Measurements from ENCODE around the gene UBLCP1.

Gene UBLCP1

DNA sequence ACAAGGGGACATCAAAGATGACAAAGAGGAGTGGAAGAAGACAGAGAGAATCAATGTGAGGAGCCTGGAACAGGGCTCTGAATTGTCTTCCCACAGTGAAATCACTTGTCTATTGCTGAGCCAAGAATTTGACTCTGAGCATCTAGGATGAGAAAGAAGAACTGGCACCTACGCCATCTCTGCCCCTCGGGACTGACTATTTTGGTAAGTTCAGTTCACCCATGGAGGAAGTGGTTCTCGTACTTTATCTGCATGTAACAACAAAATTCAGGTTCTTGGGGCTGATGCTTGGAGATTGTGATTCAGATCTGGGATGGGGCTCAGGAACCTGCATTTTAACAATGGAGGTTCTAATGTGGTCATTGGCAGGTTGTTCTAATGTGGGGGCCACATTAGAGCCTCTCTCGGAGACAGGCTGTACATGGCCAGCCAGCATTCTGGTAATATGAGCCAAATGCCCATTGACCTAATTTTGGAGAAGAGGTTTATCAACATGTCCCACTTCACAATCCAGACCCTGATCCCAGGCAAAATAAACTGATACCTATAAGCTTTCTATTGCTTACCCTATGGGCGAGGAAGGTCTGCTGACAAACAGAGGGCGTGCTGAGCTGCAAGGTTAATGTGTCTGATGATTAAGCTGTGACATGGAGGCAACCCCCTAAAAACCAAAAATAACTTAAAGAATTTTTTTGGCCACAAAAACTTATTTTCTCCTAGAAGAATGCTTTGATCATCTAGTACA, 69.9 kb downstream of the UBLCP1 start:
- Histone ChIP-seq H3K27ac (ENCODE audit: low read depth, low read length) (no peak overlapping the region), H3K36me3 (ENCODE audit: insufficient read depth, low read length) (no peaks in the 10 kb centered on the region), H3K9ac (ENCODE audit: low read depth, low read length) (no peak overlapping the region), H3K4me3 (ENCODE audit: low read length) (no peak overlapping the region), H3K4me1 (ENCODE audit: insufficient read depth, low read length) (no peaks in the 10 kb centered on the region), H3K9me3 (ENCODE audit: insufficient read depth, low read depth, low read length) (no peaks in the 10 kb centered on the region), H3K27me3 (ENCODE audit: insufficient read depth, low read length) (peaks cover 5% of the 10 kb centered on the region; the same call in 1 of the 2 replicates)
- 94% methylated on average over 6 of the region's 6 CpGs for WGBS

DNA sequence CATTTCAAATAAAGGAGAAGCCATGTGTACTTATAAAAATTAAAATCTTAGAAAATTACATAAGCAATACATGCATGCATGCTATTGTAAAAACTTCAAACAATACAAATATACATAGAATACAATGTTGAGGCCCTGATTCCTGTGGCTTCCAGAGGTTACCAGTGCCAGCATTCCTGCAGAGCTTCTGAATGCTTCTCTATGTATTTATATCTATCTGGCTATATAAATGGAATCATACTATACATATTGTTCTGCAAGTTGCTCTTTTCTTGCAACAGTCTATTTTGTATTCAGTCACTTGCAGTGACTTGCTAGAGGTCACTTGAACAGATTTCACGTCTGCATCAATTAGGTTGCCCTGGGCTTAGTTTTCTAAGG, 70.4 kb downstream of the UBLCP1 start:
- Histone ChIP-seq H3K4me3 (ENCODE audit: low read length) (no peak overlapping the region), H3K9me3 (ENCODE audit: insufficient read depth, low read depth, low read length) (no peaks in the 10 kb centered on the region), H3K27ac (ENCODE audit: low read depth, low read length) (no peak overlapping the region), H3K4me1 (ENCODE audit: insufficient read depth, low read length) (no peaks in the 10 kb centered on the region), H3K36me3 (ENCODE audit: insufficient read depth, low read length) (no peaks in the 10 kb centered on the region), H3K27me3 (ENCODE audit: insufficient read depth, low read length) (peaks cover 5% of the 10 kb centered on the region; the same call in 1 of the 2 replicates), H3K9ac (ENCODE audit: low read depth, low read length) (no peak overlapping the region)
- WGBS, result 89% methylated on average over 1 of the region's 1 CpG

Measured in HUES64 (cell line).